ENCODE data around the gene LEF1.
A peak's percentile ranks its signal among the peaks of the same experiment; 100 is the strongest.

The LEF1 gene

DNA sequence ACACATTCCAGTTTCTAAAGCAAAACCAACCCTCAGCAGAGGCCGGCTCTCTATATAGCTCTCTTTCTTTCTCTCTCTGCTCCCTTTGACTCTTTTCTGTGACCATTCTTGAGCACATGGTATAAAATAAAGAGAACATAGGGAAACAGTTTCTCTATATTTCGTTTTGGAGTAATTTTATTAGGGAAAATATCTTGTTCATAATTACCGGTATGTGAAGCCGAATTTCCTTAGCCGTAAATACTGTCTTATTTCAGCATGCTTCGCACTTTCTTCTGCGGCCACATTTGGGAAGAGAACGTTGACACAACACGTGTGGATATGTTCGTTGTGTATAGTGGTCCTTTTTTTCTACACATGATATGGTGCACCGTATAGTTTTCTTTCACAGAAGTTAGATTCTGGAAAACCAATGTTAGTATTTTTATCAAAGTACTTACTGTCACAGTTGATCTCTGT is 4.9 kb upstream of the LEF1 start:
- no peak for DNase-seq

DNA sequence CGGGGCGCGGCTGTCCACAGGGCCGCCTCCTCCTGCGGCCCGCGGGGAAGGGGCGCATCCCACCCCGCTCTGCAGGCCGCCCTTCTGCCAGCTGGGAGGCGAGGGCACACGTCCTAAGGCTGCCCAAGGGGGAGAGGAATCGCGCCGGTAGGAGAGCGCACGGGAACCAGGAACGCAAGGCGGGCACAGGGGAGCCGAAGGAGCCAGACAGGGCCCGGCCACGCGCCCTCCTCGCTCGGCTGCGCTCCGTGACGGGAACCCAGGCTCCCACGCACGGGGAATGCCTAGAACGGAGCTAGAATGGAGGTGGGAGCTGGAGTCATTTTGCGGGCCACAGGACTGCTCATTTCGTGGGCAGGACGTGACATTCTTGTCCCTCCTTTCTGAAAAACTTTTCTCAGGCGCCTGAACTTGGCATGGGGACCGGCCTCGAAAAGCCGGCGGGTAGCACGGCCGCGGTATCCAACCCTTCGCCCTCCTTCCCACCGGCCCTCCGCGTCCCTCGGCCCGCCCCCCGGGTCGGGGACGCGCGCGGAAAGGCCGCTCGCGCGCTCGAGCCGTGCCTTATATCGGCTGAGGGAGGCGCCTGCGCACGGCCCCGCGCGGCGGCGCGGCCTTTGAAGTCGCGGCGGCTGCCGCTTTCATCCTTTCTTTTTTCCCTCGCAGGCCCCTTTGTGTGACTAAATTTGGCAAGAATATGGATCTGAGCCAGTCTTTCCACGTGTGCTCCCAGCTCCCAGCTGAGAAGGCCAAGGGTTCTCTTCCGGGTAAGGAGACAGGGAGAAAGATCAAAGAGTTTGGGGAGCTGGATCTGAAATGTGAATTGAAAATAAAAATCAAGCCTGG is 4.2 kb upstream of the LEF1 start:
- DNase-seq = peak; percentile 63 to 64

DNA sequence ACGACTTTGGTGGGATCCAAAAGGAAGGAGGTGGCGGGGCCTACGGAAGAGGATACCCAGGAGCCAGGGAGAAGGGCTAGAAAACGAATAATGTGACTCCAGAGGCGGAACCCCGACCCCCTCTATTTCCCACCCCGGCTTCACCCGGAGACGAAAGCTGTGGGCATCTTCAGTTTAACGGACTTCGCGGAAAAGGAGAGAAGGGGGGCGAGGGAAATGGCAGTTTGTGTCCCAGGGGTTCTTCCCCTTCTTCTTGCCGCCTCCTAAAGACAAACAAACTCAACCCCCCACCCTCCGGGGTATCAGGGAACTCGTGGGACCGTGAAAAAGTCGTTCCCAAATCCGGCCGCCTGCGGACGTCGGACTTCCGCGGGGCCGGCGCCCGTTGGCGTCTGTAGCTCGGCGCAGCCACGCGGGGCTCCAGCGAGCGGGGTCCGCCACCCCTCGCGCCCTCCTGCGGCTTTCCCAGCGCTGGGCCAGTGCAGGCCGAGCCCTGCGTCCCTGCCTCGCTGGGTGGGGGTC is 3.6 kb upstream of the LEF1 start:
- DNase-seq = peak in 1 of 2 donors; percentile 33

DNA sequence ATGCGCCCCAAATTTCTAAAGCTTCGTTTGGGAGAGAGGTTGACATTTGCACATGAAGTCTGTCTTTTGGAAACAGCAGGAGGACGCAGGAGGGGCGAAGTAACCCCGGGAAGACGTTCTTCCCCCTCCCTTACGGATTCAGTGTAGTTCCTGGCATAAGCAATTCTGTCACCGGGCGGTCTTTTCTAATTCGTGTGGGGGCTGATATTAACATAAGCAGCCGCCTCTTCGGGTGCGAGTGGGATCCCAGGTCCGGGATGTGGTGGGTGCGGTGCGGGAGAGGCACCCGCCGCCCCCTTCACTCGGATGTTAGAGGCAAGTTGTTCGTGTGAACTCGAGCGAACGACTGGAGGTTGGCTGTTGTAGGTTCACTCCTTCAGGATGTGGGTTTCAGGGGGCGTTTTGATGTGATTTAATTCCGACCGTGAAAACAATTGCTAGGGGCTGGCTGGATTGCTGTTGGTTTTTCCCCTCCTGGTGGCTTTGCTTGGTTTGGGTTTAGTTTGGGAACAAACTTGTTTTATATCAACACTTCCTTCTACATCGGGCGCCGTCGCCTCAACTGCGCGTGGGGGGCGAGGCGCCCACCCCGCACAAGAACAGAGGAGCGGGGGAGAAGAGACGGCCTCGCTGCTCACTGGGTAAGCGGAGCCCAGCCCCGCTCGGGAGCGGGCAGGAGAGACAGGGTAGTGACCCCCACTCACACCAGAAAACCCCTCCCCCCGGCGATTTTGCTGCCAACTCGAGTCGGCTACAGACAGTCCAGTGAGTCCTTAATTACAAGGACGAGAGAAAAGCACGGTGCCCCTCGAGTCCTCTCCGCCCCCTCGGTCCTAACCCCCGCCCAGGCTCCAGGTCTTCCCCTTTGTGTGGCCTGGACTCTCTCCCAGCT is 2.9 kb upstream of the LEF1 start:
- peak; percentile 43 to 49 for DNase-seq

DNA sequence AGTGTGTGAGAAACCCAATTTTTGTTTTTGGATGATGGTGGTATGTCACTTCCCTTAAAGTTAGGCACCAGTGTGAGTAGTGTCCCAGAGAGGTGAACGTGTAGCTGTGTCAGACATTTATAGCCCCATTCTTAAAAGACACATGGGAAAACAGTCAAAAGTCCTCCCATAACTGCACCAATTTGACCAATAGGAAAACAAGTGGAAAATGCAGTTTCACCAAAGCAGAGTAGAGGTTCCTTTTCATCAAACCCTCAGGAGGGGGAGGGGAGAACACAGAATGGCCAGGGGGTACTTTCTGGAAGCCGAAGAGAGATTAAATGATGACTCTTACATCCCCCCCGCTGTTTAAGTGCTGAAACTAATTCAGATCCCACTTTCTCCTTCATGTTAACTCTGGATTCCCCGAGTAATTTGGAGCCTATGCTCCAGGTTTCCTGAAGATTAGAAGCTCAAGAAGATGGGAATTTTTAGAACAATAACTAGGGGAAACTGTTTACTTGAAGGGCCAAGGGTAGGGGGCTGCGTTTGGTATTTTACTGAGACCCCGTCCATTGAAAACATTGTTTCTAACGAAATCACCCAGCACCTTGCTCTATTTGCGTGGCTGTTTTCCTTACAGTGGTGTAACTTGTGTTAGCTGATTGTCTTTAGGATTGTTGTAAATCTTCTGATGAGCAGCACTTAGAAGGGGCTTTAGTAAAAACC is 2.1 kb upstream of the LEF1 start:
- no peak for DNase-seq

DNA sequence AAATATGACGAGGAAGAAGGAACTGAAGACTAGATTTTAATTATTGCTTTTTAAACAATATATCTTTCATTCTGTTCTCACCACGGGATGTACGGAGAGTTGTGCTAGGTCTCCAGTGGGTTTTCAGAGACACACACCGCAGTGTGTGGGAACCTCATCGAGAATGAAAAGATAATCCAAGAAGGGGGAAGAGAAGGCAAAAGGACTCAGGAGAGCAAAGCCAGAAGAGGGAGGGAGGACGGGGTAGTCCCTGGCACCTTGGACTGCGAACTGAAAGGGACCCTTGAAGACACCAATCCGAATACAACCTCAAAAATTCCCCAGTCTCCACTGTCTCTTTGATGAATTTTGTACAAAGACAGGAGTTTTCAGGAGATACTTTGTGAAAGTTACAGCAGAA is 932 bp upstream of the LEF1 start:
- DNase-seq = no peak

DNA sequence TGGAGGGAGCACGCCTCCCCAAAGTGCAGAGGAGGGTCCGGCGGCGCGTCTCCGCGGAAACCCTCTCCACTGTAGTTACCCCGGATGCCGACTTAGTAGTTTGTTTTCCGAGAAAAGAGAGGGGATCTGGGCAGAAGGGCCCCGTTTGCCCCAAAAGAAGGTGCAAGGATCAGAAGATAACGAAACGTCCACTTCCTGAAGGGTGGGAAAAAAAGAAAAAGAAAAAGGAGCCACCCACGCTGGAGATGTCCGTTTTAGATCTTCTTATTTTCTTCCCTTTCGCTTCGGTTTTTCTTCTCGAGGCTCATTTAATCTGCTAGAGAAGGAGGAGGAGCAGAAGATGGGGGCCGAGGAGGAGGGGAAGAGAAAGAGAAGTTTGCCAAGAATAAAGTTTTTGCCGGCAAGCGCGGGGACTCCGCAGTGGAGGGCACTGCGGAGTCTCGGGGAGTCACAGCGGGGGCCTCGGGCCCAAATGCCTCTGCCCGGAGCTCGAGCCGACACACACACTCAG is 517 bp downstream of the LEF1 start:
- DNase-seq = no peak

DNA sequence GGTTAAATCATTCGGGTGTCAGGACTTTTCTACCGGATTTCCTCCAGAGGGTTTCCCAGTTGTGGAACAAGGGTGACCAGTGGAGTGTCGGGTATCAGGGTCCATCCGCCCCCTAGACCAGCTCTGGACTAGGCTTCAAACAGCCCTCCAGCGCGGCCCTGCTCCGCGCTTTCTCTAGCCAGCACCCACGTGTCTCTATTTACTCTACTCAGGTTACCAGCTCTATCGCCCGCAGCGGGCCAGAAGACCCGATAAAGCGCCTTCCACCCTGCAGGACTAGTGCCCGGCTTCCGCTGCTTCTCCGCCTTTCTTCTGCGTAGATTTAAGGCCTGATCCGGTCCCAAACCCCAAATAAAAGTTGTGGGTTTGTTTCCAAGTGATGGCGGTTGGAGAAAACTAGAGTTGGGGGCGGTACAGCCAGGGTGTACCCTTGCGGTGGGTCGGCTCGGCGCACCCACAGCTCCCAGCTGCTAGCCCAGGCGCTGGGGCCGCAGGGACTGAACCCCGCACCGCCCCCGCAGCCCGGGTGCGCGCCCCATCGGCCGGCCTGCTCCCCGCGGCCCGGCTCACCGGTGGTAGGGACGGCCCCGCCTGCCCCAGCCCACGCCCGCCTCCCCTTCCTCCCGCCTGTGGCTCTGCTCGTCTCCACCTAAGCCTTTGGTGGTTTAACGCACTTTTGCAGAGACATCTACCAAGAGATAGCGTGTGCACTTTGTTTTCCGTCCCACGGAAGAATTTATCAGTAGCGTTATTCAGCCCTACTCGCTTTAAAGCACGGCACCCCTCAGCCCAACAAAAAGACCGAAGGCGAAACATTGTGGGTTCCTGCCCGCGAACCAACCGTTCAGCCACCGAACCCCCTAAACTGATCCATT is 2.1 kb downstream of the LEF1 start:
- DNase-seq = peak; percentile 49 to 62

DNA sequence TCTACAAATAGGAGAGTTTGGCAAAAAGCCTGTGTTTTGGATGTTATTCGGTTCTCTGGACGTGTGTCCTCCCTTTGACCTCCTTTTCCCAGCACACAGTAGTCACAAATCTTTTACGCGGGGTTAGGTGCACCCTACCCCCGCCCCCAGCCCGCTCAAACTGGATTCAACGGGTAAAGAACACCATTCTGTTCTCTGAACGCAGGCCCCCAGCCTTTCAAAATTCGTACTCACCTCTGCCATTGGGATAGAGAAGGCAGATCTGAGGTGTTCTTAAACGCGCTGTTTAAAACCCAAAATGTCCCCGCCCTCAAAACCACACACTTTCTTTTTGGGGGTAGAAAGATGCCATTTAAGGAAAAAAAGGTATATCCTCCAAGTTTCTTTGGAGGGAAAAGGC is 2.7 kb downstream of the LEF1 start:
- DNase-seq = peak; percentile 27 to 31

DNA sequence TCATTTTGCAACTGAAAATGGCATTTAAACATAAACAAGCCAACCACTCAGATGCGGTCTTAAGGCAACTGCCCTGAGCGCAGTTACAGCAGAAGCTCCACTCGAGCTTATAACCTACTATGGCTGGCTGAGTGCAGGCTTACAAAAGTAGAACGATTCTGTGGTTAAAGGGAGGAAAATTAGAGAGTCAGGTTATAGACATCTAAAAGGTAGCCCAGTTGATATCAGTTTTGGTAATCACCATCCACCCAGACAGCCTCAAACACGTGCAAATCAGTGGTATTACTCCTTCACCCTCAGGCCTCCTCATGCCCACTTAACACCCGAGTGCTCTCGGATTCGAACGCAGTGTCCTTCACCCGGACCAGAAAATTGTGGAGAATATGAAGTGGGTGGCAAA is 3.1 kb downstream of the LEF1 start:
- DNase-seq = no peak

DNA sequence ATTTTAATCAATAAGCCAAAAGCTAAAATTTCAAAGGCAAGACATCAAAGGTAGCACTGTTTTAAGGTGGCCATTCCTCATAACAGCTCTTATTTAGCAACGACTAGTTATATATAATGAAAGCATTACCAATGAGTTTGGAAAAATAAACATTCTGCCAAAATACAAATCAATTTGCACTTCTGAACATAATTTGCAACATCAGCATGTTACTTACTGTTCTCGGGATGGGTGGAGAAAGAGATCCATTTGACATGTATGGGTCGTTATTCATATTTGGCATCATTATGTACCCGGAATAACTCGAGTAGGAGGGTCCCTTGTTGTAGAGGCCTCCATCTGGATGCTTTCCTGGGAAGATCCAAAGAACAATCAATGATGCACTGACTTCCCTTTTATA is 5.4 kb downstream of the LEF1 start:
- no peak for DNase-seq

DNA sequence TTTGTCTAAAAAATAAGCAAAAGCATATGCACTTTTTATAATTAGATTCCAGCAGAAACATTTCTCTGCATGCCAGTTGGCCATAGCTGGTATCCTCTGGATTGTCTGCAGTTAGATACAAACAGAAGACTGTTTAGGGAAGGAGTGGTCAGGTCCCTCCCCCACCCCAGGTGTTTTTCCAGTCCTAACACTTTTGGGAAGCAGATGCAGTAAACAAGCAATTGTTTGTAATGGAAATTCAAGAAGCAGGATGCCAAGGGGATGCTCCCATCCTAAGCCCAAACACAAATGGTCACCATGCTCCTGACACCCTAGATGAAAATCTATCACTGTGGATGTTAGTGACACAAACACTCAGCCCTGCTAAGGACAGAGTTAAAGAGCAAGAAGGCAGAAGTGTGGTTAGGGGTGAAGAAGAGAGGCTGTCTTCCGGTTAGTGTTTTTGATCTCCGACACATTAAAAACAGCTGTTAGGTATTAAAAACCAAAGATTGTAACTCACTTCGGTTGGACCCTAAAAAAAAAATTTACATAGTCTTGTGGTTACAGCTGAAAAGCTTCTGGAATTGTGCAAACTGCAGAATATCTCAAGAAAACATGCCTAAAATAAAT is 7.9 kb downstream of the LEF1 start:
- DNase-seq = no peak

DNA sequence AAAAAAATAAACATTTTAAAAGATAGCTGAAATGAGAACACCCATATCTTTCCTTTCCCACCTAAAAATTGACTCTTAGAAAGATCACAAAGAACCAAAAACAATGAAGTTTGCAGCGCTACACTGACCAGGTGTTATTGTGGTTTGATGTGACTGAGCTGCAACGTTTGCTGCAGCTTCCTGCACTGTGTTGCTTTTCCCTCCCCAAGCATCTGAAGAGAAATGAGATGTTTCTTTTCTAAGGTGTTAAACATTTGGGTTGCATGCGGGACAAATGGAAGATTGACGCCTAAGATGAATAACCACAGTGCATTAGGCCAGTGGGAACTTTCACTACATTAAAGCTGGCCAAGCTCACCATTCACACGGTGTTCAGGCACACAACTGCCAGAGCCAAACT is 8.9 kb downstream of the LEF1 start:
- DNase-seq = no peak

DNA sequence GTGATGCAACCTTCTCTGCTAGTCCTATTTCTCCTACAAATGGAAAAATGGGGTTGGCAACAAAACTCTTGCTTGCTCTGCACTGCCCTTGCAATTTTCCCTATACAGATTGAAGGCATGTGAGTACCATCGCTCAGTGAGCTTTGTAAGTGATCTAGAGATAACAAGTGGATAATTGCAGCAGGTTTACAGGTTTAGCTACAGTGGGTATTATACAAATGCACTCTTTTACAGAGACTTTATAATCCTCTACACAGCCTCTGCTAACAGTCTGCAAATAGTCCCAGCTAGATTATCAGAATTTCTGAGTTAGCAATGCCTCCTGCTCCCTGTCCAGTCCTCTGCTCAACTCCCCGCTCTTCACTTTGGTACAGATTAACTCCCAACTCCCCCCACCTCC is 11.1 kb downstream of the LEF1 start:
- DNase-seq = no peak

DNA sequence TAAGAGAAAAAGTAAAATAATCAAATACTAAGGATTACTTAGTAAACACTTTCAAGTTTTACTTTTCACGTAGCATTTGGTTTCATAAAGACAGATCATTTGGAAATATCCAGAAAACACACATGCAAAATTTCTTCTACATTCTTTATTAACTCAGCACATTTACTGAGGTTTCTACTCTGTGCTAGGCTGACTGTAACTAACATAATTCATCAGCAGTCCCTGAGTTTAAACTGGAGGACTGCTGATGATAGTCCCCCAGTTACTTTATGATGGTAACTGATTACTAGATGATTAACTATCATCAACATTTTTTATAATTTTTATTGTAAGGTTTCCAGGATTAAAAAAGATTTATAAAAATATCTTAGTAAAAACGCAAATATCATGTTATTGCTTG is 12.3 kb downstream of the LEF1 start:
- no peak for DNase-seq

DNA sequence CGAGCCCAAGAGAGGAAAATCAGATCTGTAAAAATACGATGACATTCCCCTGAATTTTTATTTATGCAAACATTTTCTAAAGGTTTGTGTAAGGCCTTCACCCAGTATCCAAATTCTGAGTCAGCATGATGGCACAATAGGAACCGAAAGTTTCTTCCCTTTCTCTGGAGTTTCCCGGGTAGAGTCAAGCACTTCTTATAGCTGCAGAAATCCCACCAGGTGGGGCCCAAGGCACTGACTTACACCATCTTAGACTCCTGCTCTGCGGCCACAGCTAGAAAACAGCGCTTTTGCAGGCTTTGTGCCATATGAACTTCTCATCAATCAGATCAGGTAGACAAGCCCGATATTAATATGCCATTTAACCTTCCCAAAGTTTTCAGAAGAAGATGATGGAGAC is 13.4 kb downstream of the LEF1 start:
- no peak for DNase-seq

DNA sequence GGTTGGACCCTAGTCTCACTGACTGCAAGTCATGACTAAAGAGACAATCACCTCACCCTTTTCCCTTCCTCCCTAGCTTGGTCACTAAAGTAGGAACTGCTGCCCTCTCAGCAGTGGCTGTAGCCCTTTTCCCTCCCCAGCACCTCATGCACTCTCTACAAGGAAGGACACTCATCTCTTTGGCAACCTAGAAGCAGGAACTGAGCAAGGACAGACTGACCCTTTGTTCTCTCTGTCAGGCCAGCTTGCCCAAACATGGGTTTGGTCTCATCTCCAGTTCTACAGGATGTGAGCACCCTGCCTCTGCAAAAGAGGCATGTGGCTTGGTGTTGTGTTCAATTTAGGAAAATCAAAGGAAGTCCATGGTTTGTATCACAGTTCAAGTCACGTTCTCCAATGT is 15.8 kb downstream of the LEF1 start:
- DNase-seq = no peak

DNA sequence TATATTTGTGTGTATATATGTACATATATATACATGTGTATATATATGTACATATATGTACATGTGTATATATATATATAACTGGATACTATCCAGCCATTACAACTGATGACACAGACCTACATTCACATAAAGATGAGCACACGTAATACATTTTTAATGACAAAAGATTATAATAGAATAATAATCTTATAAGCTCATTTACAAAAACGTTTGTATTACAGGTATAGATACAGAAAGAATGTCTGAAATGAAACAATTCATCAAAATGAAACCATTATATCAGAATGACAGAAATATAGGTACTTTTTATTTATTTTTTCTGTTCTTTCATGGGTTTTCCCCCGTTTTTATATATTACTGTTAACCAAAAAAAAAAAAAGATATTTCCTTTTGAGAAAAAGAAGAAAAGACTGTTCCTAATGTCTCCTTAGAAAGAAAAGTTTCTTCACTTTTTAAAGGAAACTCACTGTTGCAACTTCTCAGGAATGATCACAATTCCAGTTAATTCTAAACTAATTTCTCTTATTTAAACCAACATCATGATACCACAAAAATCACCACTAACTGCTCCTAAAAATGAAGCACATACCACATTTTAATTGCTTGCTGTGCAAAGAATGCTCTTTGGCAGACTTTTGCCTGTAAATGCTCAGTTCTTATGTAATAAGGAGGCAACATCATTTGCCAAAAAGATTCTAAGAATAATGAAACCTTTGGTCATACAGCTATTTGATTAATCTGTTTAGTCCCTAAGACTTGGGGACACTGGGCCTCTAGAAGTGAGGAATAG is 18.9 kb downstream of the LEF1 start:
- DNase-seq = no peak

DNA sequence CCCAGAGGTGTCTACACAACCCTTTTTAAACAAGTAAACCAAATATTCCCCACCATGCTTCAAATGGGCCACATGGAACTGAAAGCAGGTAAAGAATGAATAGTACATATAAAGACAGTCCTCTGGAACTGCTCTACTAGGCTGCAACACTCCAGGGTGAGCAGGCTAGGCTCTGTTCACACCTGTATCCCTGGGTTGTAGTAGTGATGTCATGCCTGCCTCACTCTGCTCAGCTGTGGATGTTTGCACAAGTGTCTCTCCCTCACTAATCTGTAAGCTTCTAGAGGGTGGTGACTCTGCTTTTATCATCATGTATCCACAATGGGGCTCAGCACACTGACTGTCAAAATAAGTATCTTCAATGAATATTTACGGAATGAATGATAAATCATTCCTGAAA is 20.4 kb downstream of the LEF1 start:
- DNase-seq = no peak

DNA sequence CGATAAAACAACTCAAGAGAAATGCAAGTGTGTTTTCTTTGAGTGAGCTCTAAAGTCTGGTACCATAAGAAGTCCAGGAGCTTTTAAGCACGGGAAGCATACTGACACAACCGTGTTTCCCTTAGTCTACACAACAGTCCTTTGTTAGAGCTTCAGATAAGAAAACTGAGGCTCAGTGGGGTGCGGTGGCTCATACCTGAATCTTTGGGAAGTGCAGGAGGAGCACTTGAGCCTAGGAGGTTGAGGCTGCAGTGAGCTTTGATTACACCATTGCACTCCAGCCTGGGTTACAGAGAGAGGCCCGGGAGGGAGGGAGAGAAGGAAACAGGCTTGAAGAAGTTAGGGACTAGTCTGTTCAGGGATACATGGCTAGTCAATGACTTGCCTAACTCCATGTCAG is 21.9 kb downstream of the LEF1 start:
- no peak for DNase-seq

DNA sequence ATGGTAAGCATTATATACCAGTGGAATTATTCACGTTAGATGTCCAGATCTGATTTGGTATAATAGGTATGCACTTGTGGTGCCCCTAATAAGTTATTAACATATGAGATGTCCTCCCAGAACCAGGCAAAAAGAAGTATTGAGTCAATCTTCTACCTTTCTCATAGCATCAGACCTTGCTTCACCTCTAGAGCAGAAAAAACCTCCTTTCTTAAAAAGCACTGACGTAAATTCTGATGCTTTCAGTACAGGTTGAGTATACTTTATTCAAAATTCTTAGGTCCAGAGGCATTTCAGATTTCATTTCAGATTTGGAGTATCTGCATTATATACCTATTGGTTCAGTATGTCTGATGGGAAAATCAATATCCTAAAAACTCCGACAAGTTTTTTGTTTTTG is 22.4 kb downstream of the LEF1 start:
- DNase-seq = no peak

All from stimulated activated CD4-positive, alpha-beta T cell treated with anti-CD3 and anti-CD28 coated beads, Interleukin-2, amount 100 ng/mL, for 48 hours (primary cell).